HepG2 (cell line): ENCODE measurements around the gene RRP9.

ENCODE experiments used
- ATF3 ChIP-seq: sonication (generic); formaldehyde crosslinking; IDR thresholded peaks from 2 replicates; pipeline ENCODE4 v1.4.0; 2020; ENCODE audit warnings: missing genetic modification reagents
- CREM ChIP-seq, 2 experiments: sonication (generic) in 1 of 2; formaldehyde crosslinking in 1 of 2; IDR thresholded peaks; 2 replicates each; pipeline versions ENCODE4 v1.4.0 to v1.6.1; 2016 to 2020; ENCODE audit warnings: antibody characterized with exemption in 1 of 2, mild to moderate bottlenecking in 1 of 2, missing genetic modification reagents in 1 of 2
- NFRKB ChIP-seq: fragments of 450-650 bp; IDR thresholded peaks from 2 replicates; pipeline ENCODE4 v1.6.1; 2017
- NFYB ChIP-seq: sonication (generic); formaldehyde crosslinking; IDR thresholded peaks from 2 replicates; pipeline ENCODE4 v1.4.0; 2020; ENCODE audit warnings: missing genetic modification reagents
- PRDM10 ChIP-seq: sonication (generic); formaldehyde crosslinking; IDR thresholded peaks from 2 replicates; pipeline ENCODE4 v1.4.0; 2020; ENCODE audit warnings: low read depth, missing genetic modification reagents
- TEAD3 ChIP-seq: optimal IDR thresholded peaks from 2 replicates; pipeline ENCODE3; 2016; ENCODE audit warnings: borderline replicate concordance
- TOPORS ChIP-seq: sonication (generic); formaldehyde crosslinking; IDR thresholded peaks from 2 replicates; pipeline ENCODE4 v1.8.0; 2023; ENCODE audit warnings: mild to moderate bottlenecking, missing genetic modification reagents
- USF2 ChIP-seq, 2 experiments: sonication (generic) in 1 of 2; formaldehyde crosslinking in 1 of 2; IDR thresholded peaks; 2 replicates each; pipeline versions ENCODE4 v1.5.1 to v1.6.1; 2011 to 2020; ENCODE audit warnings: borderline replicate concordance in 1 of 2, low read depth in 1 of 2, low read length in 1 of 2, mild to moderate bottlenecking in 1 of 2, missing genetic modification reagents in 1 of 2, moderate library complexity in 1 of 2
- ZMYM4 ChIP-seq: sonication (generic); formaldehyde crosslinking; IDR thresholded peaks from 2 replicates; pipeline ENCODE4 v1.8.1; 2023; ENCODE audit warnings: mild to moderate bottlenecking, missing genetic modification reagents
- ZNF569 ChIP-seq: sonication (generic); formaldehyde crosslinking; IDR thresholded peaks from 2 replicates; pipeline ENCODE4 v1.5.0; 2020; ENCODE audit warnings: mild to moderate bottlenecking, missing genetic modification reagents, moderate library complexity, borderline replicate concordance
- ZNF589 ChIP-seq: sonication (generic); formaldehyde crosslinking; conservative IDR thresholded peaks from 2 replicates; pipeline ENCODE4 v1.8.0; 2022; ENCODE audit warnings: mild to moderate bottlenecking, moderate library complexity, missing genetic modification reagents
- ZSCAN20 ChIP-seq: sonication (generic); formaldehyde crosslinking; IDR thresholded peaks from 2 replicates; pipeline ENCODE4 v1.4.0; 2020; ENCODE audit warnings: missing genetic modification reagents, mild to moderate bottlenecking, borderline replicate concordance
- TF ChIP-seq, protein P1 (sequence below): sonication (generic); formaldehyde crosslinking; IDR thresholded peaks from 2 replicates; pipeline ENCODE4 v1.5.0; 2020; ENCODE audit warnings: mild to moderate bottlenecking, missing genetic modification reagents, moderate library complexity

DNA sequence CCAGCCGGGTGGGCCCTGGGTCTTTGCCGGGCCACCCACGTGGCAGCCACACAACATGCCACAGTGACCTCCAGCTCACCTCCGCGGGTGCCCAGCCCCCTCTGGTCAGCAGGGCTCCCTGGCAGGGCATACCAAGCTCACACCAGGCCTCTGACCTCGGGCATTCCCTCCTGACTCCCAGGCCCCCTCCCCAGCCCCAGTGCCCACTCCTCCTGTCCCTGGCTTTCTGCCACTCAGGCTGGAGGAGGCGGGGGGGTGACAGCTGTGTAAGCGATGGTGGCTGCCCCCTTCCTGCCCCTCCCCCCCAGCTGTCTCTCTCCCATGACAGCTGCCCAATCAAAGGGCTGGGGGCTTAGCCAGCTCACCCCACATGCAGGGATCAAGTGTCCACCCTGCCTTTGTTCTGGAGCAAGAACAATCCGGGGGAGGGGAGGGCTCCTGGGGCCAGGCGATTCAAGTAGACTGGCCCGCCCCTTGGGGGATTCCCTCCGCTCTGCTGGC is 22.3 kb upstream of the RRP9 start:
- TF ChIP-seq ATF3 (CRISPR knock-in tag) (no peak), CREM (IDR thresholded peaks at IDR 0.05) (no peak), CREM (CRISPR knock-in tag; IDR thresholded peaks at IDR 0.05) (no peak), ZSCAN20 (CRISPR knock-in tag) (no peak), ZNF569 (no peak), ZNF589 (CRISPR knock-in tag) (no peak), NFYB (CRISPR knock-in tag) (no peak), PRDM10 (CRISPR knock-in tag) (no peak), NFRKB (no peak), USF2 (IDR thresholded peaks at IDR 0.05; ENCODE audit: low read depth, low read length) (no peak), USF2 (CRISPR knock-in tag; IDR thresholded peaks at IDR 0.05; ENCODE audit: borderline replicate concordance) (no peak), ZMYM4 (CRISPR knock-in tag) (no peak), TOPORS (CRISPR knock-in tag) (no peak), TEAD3 (CRISPR knock-in tag) (no peak)
- TF ChIP-seq, protein P1, sequence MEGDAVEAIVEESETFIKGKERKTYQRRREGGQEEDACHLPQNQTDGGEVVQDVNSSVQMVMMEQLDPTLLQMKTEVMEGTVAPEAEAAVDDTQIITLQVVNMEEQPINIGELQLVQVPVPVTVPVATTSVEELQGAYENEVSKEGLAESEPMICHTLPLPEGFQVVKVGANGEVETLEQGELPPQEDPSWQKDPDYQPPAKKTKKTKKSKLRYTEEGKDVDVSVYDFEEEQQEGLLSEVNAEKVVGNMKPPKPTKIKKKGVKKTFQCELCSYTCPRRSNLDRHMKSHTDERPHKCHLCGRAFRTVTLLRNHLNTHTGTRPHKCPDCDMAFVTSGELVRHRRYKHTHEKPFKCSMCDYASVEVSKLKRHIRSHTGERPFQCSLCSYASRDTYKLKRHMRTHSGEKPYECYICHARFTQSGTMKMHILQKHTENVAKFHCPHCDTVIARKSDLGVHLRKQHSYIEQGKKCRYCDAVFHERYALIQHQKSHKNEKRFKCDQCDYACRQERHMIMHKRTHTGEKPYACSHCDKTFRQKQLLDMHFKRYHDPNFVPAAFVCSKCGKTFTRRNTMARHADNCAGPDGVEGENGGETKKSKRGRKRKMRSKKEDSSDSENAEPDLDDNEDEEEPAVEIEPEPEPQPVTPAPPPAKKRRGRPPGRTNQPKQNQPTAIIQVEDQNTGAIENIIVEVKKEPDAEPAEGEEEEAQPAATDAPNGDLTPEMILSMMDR (CRISPR knock-in tag) = no peak
